HG02840 (cell line): ENCODE results near the gene MYL9.
"Not testable (repeated sequence)": the region's sequence is repeated elsewhere in the genome, so short reads cannot be mapped to it uniquely, and the experiment has no call there.

Experiments used
- ATAC-seq: cut with Tn5 transposase; IDR thresholded peaks from one replicate; pipeline ENCODE4 v1.9.1; 2021; ENCODE audit warnings: mild to moderate bottlenecking, moderate library complexity, moderate number of reproducible peaks; ENCODE audit not compliant: unreplicated experiment, low FRiP score

Gene MYL9

DNA sequence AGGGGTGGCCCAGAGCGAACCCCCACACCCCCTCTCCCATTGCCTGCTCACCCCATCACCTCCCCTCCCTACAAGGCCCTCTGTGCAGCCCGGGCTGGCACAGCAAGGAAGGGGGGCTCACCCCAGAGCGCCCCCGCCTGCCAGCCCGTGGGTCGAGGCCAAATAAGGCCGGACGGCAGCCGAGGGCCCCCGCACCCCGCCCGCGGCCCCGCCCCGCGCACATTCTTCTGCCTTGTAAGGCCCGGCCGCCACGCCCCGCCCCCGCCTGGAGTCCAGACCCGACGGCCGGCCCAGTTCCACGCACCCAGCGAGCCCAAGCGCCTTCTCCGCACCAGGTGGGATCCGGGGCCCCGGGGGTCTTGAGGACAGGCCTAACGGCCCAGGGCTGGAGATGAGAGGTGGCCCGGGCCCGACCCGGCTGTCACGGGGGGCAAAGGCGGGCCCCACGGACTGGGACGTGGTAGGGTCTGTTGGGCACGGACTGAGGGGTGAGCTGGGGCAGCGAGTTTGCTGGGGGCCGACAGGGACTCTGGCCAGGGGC is at the start of gene MYL9:
TSS of gene MYL9 (plus strand) at position 293 of the 541 bp plus-strand sequence. CDS start 3,366 bp downstream, outside the sequence.
- ATAC-seq: no peak

DNA sequence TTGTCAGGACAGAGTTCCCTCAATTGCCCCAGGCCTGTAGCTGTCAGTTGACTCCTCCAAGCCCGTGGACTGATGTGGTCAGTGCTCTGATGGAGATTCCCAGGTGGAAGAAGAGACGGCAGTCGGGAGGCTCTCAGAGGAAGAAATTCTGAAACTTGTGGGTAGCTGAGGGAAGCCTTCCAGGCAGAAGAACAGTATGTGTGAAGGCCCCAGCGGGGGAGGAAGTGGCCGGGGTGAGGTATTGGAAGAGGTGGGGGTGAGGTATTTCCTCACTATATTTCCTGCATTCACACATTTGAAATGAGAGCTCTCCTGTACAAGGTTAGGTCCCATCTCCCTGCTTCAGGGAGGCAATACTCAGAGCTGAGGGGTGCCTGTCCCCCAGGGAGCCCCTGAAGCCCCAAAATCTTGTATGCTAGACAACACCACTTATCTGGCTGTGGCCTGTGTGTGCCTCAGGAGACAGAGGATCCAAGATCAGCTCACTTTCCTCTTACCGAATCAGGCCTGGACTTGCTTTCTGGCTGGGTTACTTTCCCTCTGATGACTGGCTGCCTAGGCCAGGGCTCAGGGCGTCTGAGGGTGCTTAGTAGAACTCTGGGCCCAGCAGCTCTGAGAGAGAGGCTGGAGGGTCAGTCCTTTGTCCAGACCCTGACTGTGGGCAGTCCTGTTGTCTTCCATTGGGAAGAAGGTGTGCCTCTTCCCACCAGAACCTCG is 49.3 kb upstream of the MYL9 start:
- ATAC-seq: no peak

DNA sequence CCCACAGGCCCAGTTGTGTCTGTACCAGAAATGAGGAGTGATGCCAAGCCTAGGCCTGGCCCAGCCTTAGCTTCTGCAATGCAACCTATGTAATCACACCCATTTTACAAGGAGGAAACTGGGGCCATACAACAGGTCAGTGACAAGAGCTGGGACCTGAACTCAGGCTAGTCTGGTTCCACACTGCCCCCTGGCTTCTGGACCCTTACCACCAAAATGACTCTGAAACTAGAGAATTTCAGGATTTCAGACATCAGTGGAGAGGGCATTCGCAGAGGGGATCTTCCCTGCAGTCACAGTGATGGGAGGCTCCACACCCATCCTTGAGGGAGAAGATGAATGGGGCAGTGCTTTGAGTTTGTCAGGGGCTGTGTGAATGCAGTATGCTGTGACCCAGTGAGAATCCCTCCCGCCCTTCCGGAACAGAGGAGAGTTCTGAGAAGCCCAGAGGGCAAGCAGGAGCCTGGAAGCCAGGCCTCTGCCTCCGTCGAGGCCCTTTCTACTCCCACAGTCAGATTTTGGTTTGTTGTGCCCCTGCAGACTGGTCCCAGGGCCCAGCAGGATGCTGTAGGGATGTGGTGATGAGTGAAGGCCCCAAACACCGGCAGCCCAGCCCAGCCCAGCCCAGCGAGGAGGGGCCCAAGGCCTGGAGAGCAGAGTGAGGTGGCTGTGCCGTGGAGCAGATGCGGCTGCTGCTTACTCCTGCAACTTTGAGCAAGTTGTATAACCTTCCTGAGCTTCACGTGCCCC is 48.1 kb upstream of the MYL9 start:
- no peak for ATAC-seq

DNA sequence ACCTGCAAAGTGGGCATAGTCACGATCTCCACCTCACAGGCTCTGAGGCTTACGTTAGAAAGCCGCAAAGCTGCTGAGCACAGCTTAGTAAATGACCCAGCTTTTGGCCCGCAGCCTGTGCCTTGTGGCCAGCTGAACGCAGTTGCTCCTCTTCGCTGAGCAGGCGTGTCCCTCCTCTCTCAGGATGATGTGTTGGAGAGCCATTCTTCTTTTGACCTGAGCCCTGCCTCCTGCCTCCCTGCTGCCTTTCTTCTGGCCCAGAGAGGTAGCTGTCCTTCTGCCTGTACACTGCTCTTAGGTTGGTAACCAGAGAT is 47.6 kb upstream of the MYL9 start:
- ATAC-seq: no peak

DNA sequence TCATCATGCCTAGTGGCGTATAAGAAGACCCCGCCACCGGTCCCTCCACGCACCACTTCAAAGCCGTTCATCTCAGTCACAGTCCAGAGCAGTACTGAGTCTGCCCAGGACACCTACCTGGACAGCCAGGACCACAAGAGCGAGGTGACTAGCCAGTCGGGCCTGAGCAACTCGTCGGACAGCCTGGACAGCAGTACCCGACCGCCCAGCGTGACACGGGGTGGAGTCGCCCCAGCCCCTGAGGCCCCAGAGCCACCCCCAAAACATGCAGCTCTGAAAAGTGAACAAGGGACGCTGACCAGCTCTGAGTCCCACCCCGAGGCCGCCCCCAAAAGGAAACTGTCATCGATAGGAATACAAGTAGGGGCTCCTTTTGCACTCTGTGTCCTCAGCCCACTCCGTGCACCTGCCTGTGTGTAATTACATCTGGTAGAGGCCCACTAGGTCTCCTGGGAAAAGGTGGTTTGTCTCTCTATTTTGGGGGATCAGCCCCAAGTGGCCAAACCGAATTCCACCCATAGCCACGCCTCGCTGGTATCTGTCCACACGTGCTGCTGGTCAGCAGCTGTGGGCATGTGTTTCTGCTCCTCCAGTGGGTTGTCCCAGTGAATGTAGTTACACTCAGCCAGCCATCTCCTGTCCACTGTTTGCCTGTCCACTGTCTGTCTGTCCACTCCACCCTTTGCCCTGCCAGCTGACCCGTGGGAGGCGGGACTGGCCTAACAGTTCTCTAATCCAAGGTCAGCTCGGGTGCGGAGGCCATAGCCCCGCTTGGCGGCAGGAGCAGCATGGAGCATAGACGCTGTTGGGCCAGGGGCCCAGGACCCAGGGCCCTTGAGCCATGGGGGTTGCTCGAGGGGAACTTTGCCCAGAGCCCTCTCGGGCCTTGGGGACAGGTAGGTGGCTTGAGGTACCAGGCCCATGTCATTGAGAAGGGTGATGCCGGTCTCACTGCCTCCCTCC is 44.3 kb upstream of the MYL9 start:
- no peak for ATAC-seq

DNA sequence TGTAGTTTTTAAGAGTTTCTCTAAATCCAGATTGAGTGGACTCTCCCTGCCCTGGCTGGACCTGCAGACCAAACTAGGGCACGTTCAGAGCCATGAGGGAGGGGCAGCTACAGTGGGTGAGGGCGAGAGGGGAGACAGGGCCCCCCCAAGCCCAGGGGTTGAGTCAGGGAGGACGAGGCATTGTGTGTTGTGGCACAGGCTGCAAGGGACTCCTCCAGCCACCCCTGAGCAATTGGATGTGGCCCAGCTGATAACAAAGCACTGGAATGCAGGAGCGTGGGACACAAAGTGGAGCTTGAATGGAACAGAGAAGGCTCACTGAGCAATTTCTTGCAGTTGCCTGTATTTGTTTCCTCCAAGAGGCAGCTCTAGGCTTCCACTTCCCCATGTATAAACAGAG is 43.5 kb upstream of the MYL9 start:
- ATAC-seq: no peak

DNA sequence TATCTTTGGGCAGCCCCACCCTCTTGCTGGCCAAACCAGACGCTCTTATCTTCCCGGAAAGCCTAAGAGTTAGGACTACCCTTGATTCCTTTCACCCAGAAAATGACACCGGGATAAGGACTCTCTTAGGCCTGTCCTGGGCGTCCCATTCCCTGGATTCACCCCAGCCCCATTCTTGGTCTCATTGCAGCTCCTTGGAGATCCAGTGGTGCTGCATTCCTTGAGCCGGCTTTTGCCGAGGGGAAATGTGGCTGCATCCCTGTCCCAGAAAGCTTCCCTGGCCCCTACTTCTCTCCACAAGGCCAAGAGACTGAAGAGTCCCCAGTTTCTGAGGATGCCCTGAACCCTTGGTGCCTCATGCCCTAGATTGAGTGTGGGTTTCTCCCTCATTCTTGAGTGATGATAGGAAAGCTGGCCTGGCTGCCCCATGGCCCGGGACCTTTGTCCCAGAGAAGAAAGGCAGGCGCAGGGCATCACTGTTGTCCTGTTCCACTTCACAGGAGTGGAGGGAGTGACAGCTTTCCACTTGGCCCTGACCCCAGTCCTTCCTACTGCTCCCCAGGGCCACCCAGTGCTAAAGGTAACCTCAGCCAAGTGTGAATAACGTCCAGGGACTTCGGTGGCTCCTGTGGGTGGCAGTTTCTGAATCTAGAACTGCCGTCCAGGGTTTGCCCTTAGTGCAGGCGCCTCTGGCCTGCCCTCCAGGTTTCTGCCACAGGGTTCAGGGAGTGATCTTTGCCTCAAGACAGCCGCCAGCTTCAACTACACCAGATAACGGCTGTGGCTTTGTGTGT is 42.7 kb upstream of the MYL9 start:
- ATAC-seq: no peak

DNA sequence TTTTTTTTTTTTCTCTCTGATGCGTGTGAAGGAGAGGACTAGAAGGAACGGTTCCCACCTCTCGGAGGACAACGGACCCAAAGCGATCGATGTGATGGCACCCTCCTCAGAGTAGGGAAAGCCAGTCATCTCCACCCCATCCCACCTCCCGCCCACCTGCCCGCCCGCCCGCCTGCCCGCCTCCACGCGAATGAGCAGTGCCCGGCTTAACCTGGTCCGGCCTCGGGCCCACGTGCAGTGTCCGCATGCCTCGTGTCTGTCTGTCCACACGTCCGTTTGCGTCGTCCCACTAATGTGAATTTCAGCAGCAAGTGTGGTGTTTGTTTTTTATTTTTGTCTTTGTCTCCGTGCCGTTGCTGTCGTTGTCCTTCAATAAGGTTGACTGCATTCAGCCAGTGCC is 42.1 kb upstream of the MYL9 start:
- ATAC-seq: no peak

DNA sequence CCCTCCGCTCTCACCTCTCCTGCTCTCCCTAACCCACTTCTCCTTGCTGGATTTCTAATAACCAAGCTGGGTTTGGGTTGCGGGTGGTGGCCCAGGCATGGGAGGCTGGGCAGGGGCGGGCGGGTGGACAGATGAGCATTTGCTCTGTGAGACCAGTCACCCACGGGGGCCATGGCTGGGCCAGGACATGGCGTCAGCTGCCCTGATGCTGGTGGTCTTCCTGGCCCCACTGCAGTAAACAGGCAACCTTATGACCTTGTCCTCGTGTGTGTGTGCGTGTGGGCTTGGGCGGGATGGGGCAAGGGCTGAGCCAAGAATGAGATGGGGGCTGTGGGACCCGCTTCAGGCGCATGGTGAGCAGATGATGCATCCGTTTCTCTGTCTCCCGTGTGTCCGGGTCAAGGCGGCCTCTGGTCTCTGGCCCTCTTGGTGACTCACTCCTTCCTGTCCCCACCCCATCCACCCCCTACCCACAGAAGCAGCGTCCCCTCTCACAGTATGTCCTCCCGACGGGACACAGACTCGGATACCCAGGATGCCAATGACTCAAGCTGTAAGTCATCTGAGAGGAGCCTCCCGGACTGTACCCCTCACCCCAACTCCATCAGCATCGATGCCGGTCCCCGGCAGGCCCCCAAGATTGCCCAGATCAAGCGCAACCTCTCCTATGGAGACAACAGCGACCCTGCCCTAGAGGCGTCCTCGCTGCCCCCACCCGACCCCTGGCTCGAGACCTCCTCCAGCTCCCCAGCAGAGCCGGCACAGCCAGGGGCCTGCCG is 41.4 kb upstream of the MYL9 start:
- no peak for ATAC-seq

DNA sequence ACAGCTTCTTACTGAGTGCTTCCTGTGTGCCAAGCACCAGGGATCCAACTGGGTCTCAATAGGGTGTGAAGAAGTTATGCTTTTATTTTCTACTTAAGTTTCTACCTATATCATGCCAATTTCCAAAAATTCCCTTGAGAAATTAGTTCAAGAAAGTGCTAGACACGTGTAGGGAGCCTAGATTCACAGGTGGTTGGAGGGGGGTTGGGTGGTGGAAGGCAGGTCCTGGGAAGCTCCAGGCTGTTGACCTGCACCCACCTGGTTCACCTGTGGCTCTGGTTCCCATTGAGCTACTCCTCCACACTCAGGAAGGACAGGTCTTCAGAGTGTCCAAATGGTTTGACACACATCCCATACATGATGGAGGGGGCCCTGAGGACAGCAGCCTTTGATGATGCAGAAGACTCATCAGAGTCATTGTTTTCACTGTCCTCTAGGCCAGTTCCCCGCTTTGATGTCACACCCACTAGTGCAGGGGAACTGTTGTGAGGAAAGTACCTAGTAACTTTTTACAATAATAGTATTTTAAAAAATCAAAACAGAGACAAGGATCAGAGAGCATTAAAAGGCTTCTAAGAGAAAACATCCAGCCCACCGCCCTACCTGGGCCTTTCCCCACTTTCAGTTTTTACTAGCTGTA is 39.8 kb upstream of the MYL9 start:
- no peak for ATAC-seq

DNA sequence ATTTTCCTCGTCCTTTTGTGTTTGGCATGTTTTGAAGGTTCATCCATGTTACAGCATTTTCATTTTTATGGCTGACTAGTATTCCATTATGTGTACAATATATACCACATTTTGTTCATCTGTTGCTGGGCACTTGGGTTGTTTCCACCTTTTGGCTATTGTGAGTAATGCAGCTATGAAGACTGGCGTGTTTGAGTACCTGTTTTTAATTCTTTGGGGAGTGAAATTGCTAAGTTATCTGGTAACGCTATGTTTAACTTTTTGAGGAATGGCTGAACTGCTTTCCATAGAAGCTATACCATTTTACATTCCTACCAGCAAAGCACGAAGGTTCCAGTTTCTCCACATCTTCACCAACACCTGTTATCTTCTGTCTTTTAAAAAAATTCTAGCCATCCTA is 37.0 kb upstream of the MYL9 start:
- no peak for ATAC-seq

DNA sequence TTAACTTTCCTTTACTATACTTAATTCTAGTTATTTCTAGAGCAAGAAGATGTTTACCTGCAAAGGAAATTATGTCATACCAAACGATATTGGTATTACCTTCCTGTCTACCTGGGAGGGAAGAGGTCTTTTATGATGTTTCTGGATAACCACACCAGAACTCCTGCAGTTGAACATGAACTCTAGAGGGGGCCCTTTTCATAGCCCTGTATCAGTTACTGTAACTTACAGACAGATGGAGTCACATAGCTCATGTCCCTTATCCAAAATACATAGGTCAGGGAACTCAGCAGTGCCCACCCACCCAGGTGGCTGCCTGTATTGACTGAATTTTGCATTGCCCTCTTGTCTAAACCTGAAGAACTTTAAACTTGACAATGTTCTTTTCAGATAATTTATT is 35.1 kb upstream of the MYL9 start:
- ATAC-seq: no peak

DNA sequence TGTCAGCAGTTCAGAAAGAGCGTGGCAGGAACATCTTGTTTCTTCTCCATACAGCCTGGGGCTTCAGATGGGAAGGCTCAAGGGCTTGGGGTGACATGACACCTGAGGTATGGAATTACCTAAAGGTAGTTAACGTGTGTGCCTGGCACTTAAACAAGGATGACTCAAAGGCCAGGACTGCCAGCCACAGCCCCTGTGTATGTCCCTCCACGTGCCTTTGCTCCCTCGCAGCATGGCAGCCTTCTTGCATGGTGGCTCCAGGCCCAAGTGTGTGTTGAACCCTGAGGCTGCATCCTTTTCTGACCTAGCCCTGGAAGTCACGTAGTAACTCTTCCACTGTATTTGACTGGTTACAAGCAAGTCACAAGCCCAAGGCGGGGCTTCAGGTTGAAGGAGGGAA is 33.6 kb upstream of the MYL9 start:
- no peak for ATAC-seq

DNA sequence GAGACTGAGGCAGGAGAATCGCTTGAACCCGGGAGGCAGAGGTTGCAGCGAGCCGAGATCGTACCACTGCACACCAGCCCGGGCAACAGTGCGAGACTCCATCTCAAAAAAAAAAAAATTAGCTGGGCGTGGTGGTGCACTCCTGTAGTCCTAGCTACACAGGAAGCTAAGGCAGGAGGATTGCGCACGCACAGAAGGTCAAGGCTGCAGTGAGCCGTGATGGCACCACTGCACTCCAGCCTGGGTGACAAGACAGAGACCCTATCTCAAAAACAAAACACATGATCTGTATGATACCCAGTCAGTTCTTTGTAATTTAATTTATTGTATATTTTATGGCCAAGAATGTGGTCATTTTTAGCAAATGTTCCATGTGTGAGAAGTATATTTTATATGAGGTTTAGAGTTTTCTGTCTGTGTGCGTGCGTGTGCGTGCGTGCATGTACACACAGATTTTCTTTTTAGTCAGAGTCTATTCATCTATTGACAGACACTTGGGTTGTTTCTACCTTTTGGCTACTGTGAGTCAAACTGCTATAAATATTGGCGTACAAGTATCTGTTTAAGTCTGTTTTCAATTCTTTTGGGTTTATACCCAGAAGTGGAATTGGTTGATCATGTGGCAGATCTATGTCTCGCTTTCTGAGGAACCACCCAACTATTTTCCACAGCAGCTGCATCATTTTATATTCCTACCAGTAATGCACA is 22.2 kb upstream of the MYL9 start:
- no peak for ATAC-seq

DNA sequence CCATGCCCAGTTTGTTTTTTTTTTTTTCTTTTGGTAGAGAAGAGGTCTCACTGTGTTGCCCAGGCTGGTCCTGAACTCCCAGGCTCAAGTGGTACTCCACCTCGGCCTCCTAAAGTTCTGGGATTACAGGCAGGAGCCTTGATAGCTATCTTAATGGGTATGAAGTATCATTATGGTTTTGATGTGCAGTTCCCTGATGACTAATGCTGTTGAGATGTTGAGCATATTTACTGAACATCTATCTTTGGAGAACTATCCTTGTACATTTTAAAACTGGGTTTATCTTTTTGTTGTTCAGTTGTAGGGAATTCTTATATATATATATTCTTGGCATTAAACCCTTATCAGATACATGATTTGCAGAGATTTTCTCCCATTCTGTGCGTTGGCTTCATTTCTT is 21.4 kb upstream of the MYL9 start:
- no peak for ATAC-seq

DNA sequence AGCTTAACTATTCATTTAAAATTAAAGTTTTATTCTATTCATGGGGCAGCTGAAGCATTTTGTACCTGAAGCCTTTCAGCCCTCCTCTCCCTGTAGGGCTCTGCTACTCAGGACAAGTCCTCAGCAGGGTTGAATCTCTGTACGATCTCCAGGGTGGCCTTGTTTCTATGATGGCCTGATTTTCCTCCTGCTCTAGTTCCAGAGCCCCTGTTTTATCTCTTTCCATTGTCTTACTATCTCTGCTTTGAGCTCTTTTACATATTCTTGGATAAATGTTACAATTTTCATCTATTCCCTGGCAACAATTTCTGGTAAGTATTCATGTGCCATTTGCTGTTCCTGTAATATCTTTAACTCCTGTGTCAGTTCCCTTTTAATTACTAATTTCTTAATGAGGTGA is 19.8 kb upstream of the MYL9 start:
- ATAC-seq: no peak

DNA sequence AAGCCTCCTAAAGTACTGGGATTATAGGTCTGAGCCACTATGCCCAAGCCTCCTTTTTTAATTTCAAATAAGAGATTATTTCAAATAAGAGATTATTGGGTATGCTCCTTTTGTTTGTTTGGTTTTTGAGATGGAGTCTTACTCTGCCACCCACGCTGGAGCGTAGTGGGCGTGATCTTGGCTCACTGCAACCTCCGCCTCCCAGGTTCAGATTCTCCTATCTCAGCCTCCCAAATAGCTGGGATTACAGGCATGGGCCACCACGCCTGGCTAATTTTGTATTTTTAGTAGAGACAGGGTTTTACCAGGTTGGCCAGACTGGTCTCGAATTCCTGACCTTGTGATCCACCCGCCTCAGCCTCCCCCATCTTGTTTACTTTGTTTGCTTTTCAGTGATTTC is 18.9 kb upstream of the MYL9 start:
- not testable (repeated sequence) for ATAC-seq

DNA sequence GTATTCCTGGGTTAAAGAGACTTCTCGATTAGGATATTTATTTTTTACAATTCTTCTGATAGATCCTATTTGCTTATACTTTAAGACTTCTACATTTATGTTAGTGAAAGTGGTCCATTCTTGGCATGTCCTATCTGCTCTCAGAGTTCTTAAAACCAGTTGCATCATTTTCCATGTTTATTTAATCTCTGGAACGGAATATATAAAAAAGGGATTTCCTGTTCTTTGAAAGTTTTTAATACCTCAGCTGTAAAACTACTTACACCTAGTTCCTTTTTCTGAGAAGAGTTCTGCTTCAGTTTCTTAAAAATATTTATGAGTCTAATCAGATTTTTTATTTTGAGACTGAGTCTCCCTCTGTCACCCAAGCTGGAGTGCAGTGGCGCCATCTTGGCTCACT is 18.0 kb upstream of the MYL9 start:
- ATAC-seq: no peak
